GM12878 (cell line): ENCODE results near the gene CYP3A7. TPM values are rescaled to one million over a fixed set of nuclear protein-coding genes. Genes with fewer than 3 reads are reported as not detected.
"Not testable (repeated sequence)": the region's sequence is repeated elsewhere in the genome, so short reads cannot be mapped to it uniquely, and the experiment has no call there.

Experiments used
- ATAC-seq: fragments of 200-7000 bp; cut with Tn5 transposase; 3 replicates; pipeline ENCODE4 v1.9.1; 2020; ENCODE audit warnings: mild to moderate bottlenecking, moderate library complexity
- BruUV-seq: library from RNA; stranded (reverse); fragments of 400-500 nt; replicated peaks from 2 replicates; lab custom pipeline; 2021; lab: Mats Ljungman, UMichigan
- CTCF ChIA-PET: fragments of 300-600 bp; sonication (Branson Sonifier 250); formaldehyde crosslinking; extraction: SDS; loops from one replicate; lab custom pipeline; 2021; ENCODE audit warnings: inconsistent platforms; lab: Yijun Ruan, JAX
- POLR2A ChIA-PET: fragments of 350-600 bp; formaldehyde crosslinking; extraction: SDS; loops from one replicate; lab custom pipeline; 2021; ENCODE audit warnings: inconsistent platforms; lab: Charles Lee
- RAD21 ChIA-PET: fragments of 300-600 bp; sonication (Branson Sonifier 250); formaldehyde crosslinking; loops from one replicate; lab custom pipeline; 2023; ENCODE audit warnings: antibody characterized with exemption; ENCODE audit not compliant: unreplicated experiment; lab: Charles Lee
- SMC1A ChIA-PET: fragments of 300-600 bp; sonication (Branson Sonifier 250); formaldehyde crosslinking; loops from one replicate; lab custom pipeline; 2023; ENCODE audit not compliant: unreplicated experiment, uncharacterized antibody; lab: Charles Lee
- DNase-seq: peaks from one replicate; pipeline ENCODE4 v3.0.0-alpha.2; 2011; ENCODE audit warnings: low read depth, low spot score
- FAIRE-seq: peaks from 3 replicates; lab custom pipeline; 2011; peaks lifted over from hg19 to GRCh38; lab: Jason Lieb, UNC
- H2AFZ ChIP-seq: 2 replicates; pipeline ENCODE4 v1.6.0; 2011; ENCODE audit warnings: low read depth, low read length, control low read depth; ENCODE audit not compliant: control insufficient read depth
- H3K27ac ChIP-seq: 2 replicates; pipeline ENCODE4 v1.5.1; 2011; ENCODE audit warnings: control low read depth; ENCODE audit not compliant: control insufficient read depth, insufficient read depth
- H3K27me3 ChIP-seq, 2 experiments: replicated peaks in 1 of 2; 2 replicates each; pipeline versions ENCODE4 v1.6.0 to v1.6.1; 2011; ENCODE audit warnings: low read length in 1 of 2; ENCODE audit not compliant: control insufficient read depth in 2 of 2, insufficient read depth in 2 of 2
- H3K36me3 ChIP-seq, 2 experiments: 2 replicates each; pipeline ENCODE4 v1.5.1; 2011; ENCODE audit warnings: low read length in 1 of 2; ENCODE audit not compliant: control insufficient read depth in 2 of 2, insufficient read depth in 2 of 2
- H3K4me1 ChIP-seq: 2 replicates; pipeline ENCODE4 v1.6.1; 2011; ENCODE audit warnings: mild to moderate bottlenecking, low read length, moderate library complexity, mixed read lengths; ENCODE audit not compliant: control insufficient read depth, insufficient read depth
- H3K4me2 ChIP-seq: 2 replicates; pipeline ENCODE4 v1.6.0; 2011; ENCODE audit warnings: control low read depth; ENCODE audit not compliant: control insufficient read depth, insufficient read depth
- H3K4me3 ChIP-seq: fragments of 200-600 bp; sonication (generic); 2 replicates; pipeline ENCODE4 v1.5.1; 2016
- H3K79me2 ChIP-seq: 2 replicates; pipeline ENCODE4 v1.6.0; 2011; ENCODE audit warnings: low read length; ENCODE audit not compliant: control insufficient read depth, insufficient read depth
- H3K9ac ChIP-seq: 2 replicates; pipeline ENCODE4 v1.8.0; 2011; ENCODE audit warnings: low read length, control low read depth, mixed read lengths; ENCODE audit not compliant: control insufficient read depth, insufficient read depth
- H3K9me3 ChIP-seq: replicated peaks from 3 replicates; pipeline ENCODE4 v1.5.1; 2011; ENCODE audit warnings: mild to moderate bottlenecking, low read length; ENCODE audit not compliant: control insufficient read depth, insufficient read depth
- H4K20me1 ChIP-seq: 2 replicates; pipeline ENCODE4 v1.6.0; 2011; ENCODE audit not compliant: control insufficient read depth, insufficient read depth
- SUPT20H ChIP-seq: IDR thresholded peaks from 2 replicates; pipeline ENCODE4 v1.6.1; 2011; ENCODE audit warnings: low read depth, mild to moderate bottlenecking, low read length, moderate library complexity, borderline replicate concordance; ENCODE audit not compliant: control insufficient read depth
- WGBS: methylation state at CpG from one replicate; pipeline ENCODE4 v1.1.6; 2016; ENCODE audit warnings: low lambda C conversion rate; ENCODE audit not compliant: insufficient replicate concordance, insufficient coverage; ENCODE audit errors: missing lambda C conversion rate; 5-methylcytosine and 5-hydroxymethylcytosine counted together
- in situ Hi-C: fragments of 300-500 bp; cut with MboI; formaldehyde crosslinking; loops from 9 replicates; pipeline ENCODE4 v1.14.3; 2018; ENCODE audit warnings: mixed read lengths
- intact Hi-C: fragments of 100-400 bp; cut with micrococcal nuclease; formaldehyde crosslinking; loops from one replicate; pipeline ENCODE4 v1.14.2; 2022; ENCODE audit not compliant: unreplicated experiment
- polyA plus RNA-seq, 11 experiments: library from polyadenylated mRNA; depleted of rRNA in 4 of 11; unstranded in 6 of 11; stranded (reverse) in 5 of 11; fragments of >200 nt; fragmentation: Nextera tagmentation in 4 of 11; fragmentation: Illumina TruSeq in 1 of 11; extraction: Ambion mirVana in 4 of 11; extraction: Trizol in 1 of 11; gene quantifications; 1 replicate in 1 of 11; 2 replicates in 10 of 11; pipeline versions ENCODE4 v1.2.1 to v1.2.3, GENCODE V29; 2011 to 2016; ENCODE audit warnings: inconsistent platforms in 2 of 11, missing spikeins in 2 of 11, low read depth in 1 of 11
- total RNA-seq, 4 experiments: library from RNA; depleted of rRNA in 3 of 4; stranded (reverse); fragments of >200 nt in 3 of 4; fragmentation: Illumina TruSeq in 1 of 4; extraction: Trizol in 1 of 4; gene quantifications; 2 replicates each; pipeline versions ENCODE4 v1.2.1 to v1.2.3, GENCODE V29; 2013 to 2021

The CYP3A7 gene
- total and polyA plus RNA-seq, 10 of the 15 experiments (the other 5 are each of a cell fraction or from before 2014, with no cell fraction given), result 0.05 to 0.11 (median 0.06) TPM; not detected in 7

- WGBS, result 27% methylated on average over 5 of the region's 5 CpGs
- no peaks in the 10 kb centered on the region for H3K36me3 ChIP-seq
- SMC1A ChIA-PET, result interaction anchor here (0.6 kb wide), 1 partner anchor 162 kb away, joined by 4 read pairs; no protein-coding TSS in a partner anchor
- no peak overlapping the region for H3K4me3 ChIP-seq
- no peak overlapping the region for H2AFZ ChIP-seq
- DNase-seq (no peak), FAIRE-seq (no peak), ATAC-seq (no peak)
- no TSS peak for BruUV-seq
- in situ Hi-C loops, result no loop called here
- CTCF ChIA-PET, result no interaction called here
- no peak for TF ChIP-seq SUPT20H
- H3K9ac ChIP-seq, result no peak overlapping the region
- H4K20me1 ChIP-seq, result no peaks in the 10 kb centered on the region
- H3K4me2 ChIP-seq, result no peak overlapping the region
- H3K4me1 ChIP-seq, result no peaks in the 10 kb centered on the region
- peaks cover 2 to 3% of the 10 kb centered on the region in 2 experiments; a peak in 2 of 4 replicates for H3K27me3 ChIP-seq
- H3K27ac ChIP-seq, result no peak overlapping the region
- RAD21 ChIA-PET, result no interaction called here
- POLR2A ChIA-PET, result no interaction called here
- H3K79me2 ChIP-seq, result no peaks in the 10 kb centered on the region
- H3K9me3 ChIP-seq, result no peaks in the 10 kb centered on the region; the same call in 2 of the 3 replicates
- intact Hi-C loops, result no loop called here
These were observed 43.9 kb upstream of the CYP3A7 start for GRCh38 chr7:99778880-99779279.

GRCh38 chr7:99773395-99773794 lies 38.4 kb upstream of the CYP3A7 start:
- H3K36me3 ChIP-seq, H3K27ac ChIP-seq, H4K20me1 ChIP-seq, H3K4me1 ChIP-seq, H3K4me2 ChIP-seq, H3K9ac ChIP-seq, in situ Hi-C loops, H3K79me2 ChIP-seq, DNase-seq, POLR2A ChIA-PET, H3K9me3 ChIP-seq, FAIRE-seq, BruUV-seq, CTCF ChIA-PET, H3K4me3 ChIP-seq, H3K27me3 ChIP-seq, ATAC-seq, SMC1A ChIA-PET, H2AFZ ChIP-seq, RAD21 ChIA-PET, intact Hi-C loops: not testable (repeated sequence)
- WGBS, result 0% methylated on average over 1 of the region's 1 CpG
